CD8-positive, alpha-beta memory T cell (primary cell): ENCODE measurements around the gene SPANXN5. TPM values are rescaled to one million over a fixed set of nuclear protein-coding genes. Genes with fewer than 3 reads are reported as not detected.
"Not testable (repeated sequence)": the region's sequence is repeated elsewhere in the genome, so short reads cannot be mapped to it uniquely, and the experiment has no call there.

ENCODE experiments used
- CTCF ChIA-PET: fragments of 350-600 bp; sonication (Branson Sonifier 250); formaldehyde crosslinking; loops from one replicate; lab custom pipeline; 2021; ENCODE audit warnings: antibody characterized with exemption; lab: Charles Lee
- POLR2A ChIA-PET: fragments of 350-600 bp; sonication (Branson Sonifier 250); formaldehyde crosslinking; loops from one replicate; lab custom pipeline; 2021; ENCODE audit warnings: antibody characterized with exemption; lab: Charles Lee
- DNase-seq, 5 donors: peaks; one replicate each; pipeline versions ENCODE4 v3.0.0 to v3.0.0-alpha.2; 2020 to 2022; ENCODE audit warnings: mixed read lengths in 1 of 5
- H3K27ac ChIP-seq: one replicate; pipeline ENCODE4 v1.7.0; 2013; ENCODE audit warnings: low read depth, mild to moderate bottlenecking, low read length, moderate library complexity
- H3K27me3 ChIP-seq: 2 replicates; pipeline ENCODE4 v1.7.0; 2013; ENCODE audit warnings: low read length, mild to moderate bottlenecking; ENCODE audit not compliant: insufficient read depth, poor library complexity, severe bottlenecking
- H3K36me3 ChIP-seq: 2 replicates; pipeline ENCODE4 v1.7.0; 2013; ENCODE audit warnings: mild to moderate bottlenecking, low read length, moderate library complexity; ENCODE audit not compliant: insufficient read depth
- H3K4me1 ChIP-seq: 2 replicates; pipeline ENCODE4 v1.7.0; 2013; ENCODE audit warnings: mild to moderate bottlenecking, low read length, moderate library complexity; ENCODE audit not compliant: insufficient read depth
- H3K4me3 ChIP-seq: 2 replicates; pipeline ENCODE4 v1.7.0; 2013; ENCODE audit warnings: mild to moderate bottlenecking, low read length
- H3K9me3 ChIP-seq: 2 replicates; pipeline ENCODE4 v1.7.0; 2013; ENCODE audit warnings: mild to moderate bottlenecking, low read length
- H3K27ac Mint-ChIP-seq, 8 donors: one replicate each; pipeline ENCODE4 v1.8.0; 2020 to 2021; ENCODE audit warnings: mixed read lengths in 8 of 8, mild to moderate bottlenecking in 6 of 8, inconsistent platforms in 3 of 8, moderate library complexity in 3 of 8
- H3K27me3 Mint-ChIP-seq, 2 donors: one replicate each; pipeline ENCODE4 v1.8.0; 2020 to 2021; ENCODE audit warnings: mixed read lengths in 2 of 2, mild to moderate bottlenecking in 1 of 2, moderate library complexity in 1 of 2
- H3K36me3 Mint-ChIP-seq, 3 donors: one replicate each; pipeline ENCODE4 v1.8.0; 2020 to 2021; ENCODE audit warnings: mixed read lengths in 3 of 3, inconsistent platforms in 1 of 3, mild to moderate bottlenecking in 1 of 3
- H3K4me1 Mint-ChIP-seq, 3 donors: one replicate each; pipeline ENCODE4 v1.8.0; 2020 to 2021; ENCODE audit warnings: mixed read lengths in 3 of 3, inconsistent platforms in 1 of 3, mild to moderate bottlenecking in 1 of 3
- H3K4me3 Mint-ChIP-seq, 7 donors: one replicate each; pipeline ENCODE4 v1.8.0; 2020 to 2021; ENCODE audit warnings: mixed read lengths in 7 of 7, mild to moderate bottlenecking in 6 of 7, moderate library complexity in 4 of 7, inconsistent platforms in 2 of 7
- H3K9me3 Mint-ChIP-seq, 5 donors: one replicate each; pipeline ENCODE4 v1.8.0; 2020 to 2022; ENCODE audit warnings: mixed read lengths in 5 of 5, mild to moderate bottlenecking in 3 of 5, moderate library complexity in 2 of 5, inconsistent platforms in 1 of 5
- polyA plus RNA-seq: library from polyadenylated mRNA; unstranded; fragments of 300-500 nt; fragmentation: Illumina TruSeq; gene quantifications from one replicate; pipeline ENCODE4 v1.2.3, GENCODE V29; 2021
- total RNA-seq, 2 experiments: library from RNA; stranded (reverse); gene quantifications; one replicate each; pipeline ENCODE4 v1.2.3, GENCODE V29; 2021

Gene SPANXN5
- not detected for total RNA-seq
- not detected for polyA plus RNA-seq

DNA sequence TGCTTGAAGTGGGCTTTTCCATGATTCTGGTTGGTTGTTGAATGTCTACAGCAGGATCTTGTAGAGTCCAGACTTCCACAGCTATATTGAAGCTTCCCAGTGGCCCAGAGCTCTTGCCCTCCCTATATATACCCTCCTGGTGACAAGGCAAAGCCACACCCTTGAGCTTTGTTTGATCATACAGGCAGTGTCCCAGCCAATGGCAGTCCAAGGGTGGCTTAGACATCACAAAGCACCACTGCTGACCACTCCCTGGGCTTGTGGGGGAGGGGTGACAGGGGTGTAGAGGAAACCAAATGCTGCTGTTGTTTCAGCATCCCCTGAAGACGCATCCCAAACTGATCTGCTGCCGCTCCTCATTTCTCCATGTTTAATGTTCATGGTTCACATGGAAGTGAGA is at the start of gene SPANXN5:
TSS of gene SPANXN5 (minus strand) at position 101 of the 400 bp plus-strand sequence. CDS start at position 22, 79 bp downstream.
- H3K36me3 ChIP-seq, H3K4me3 Mint-ChIP-seq, H3K36me3 Mint-ChIP-seq, H3K4me3 ChIP-seq, H3K9me3 ChIP-seq, H3K27ac ChIP-seq, H3K9me3 Mint-ChIP-seq, H3K27me3 ChIP-seq, CTCF ChIA-PET, H3K27me3 Mint-ChIP-seq, POLR2A ChIA-PET, H3K27ac Mint-ChIP-seq, H3K4me1 Mint-ChIP-seq, DNase-seq, H3K4me1 ChIP-seq: not testable (repeated sequence)

- H3K9me3 Mint-ChIP-seq, POLR2A ChIA-PET, H3K4me1 ChIP-seq, H3K27ac Mint-ChIP-seq, H3K36me3 Mint-ChIP-seq, H3K4me3 Mint-ChIP-seq, H3K9me3 ChIP-seq, H3K27me3 Mint-ChIP-seq, H3K4me1 Mint-ChIP-seq, CTCF ChIA-PET, DNase-seq, H3K27ac ChIP-seq, H3K36me3 ChIP-seq, H3K4me3 ChIP-seq, H3K27me3 ChIP-seq: not testable (repeated sequence)
These were observed 46.4 kb upstream of the SPANXN5 start for GRCh38 chrX:52843619-52844018.

- POLR2A ChIA-PET: no interaction called here
- Mint-ChIP-seq H3K9me3 (peaks cover 0 to 1% (median 0%) of the 10 kb centered on the region in 5 donors), H3K27ac (no peak overlapping the region), H3K4me3 (no peak overlapping the region), H3K27me3 (peaks cover 0 to 9% of the 10 kb centered on the region in 2 donors), H3K36me3 (no peaks in the 10 kb centered on the region), H3K4me1 (no peaks in the 10 kb centered on the region)
- no peak for DNase-seq
- H3K27ac ChIP-seq: no peak overlapping the region
- H3K27me3 ChIP-seq: no peaks in the 10 kb centered on the region
- CTCF ChIA-PET: no interaction called here
- H3K4me3 ChIP-seq: no peak overlapping the region
- H3K9me3 ChIP-seq: no peaks in the 10 kb centered on the region
- H3K36me3 ChIP-seq: no peaks in the 10 kb centered on the region
- H3K4me1 ChIP-seq: no peaks in the 10 kb centered on the region
These were observed 41.9 kb upstream of the SPANXN5 start for GRCh38 chrX:52839137-52839536.

- ChIA-PET POLR2A (no interaction called here), CTCF (no interaction called here)
- Mint-ChIP-seq H3K27ac (no peak overlapping the region), H3K4me3 (no peak overlapping the region), H3K4me1 (no peaks in the 10 kb centered on the region), H3K27me3 (peaks cover 0 to 6% of the 10 kb centered on the region in 2 donors), H3K9me3 (no peaks in the 10 kb centered on the region), H3K36me3 (no peaks in the 10 kb centered on the region)
- Histone ChIP-seq H3K27ac (no peak overlapping the region), H3K4me3 (no peak overlapping the region), H3K4me1 (no peaks in the 10 kb centered on the region), H3K27me3 (no peaks in the 10 kb centered on the region), H3K36me3 (no peaks in the 10 kb centered on the region), H3K9me3 (no peaks in the 10 kb centered on the region)
- no peak for DNase-seq
These were observed 33.3 kb upstream of the SPANXN5 start for GRCh38 chrX:52830551-52830950.

DNA sequence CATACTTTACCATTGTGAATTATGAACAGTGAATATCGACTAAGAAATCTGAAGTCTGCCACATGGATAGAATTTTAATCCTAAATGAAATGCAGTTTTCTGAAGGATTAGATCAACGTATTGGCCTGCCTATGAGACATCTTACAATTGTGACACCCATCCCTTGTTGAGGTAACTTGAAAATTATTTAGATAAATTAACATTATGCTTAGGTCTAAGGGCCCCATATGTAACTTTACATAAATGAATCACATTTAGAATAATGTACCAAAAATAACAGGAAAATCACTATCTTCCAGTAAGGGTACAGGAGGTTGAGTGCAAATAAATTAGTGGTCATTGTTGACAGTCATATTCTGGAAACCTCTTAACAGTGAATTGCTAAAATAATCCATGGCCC is 27.4 kb upstream of the SPANXN5 start:
- Histone ChIP-seq H3K4me3 (no peak overlapping the region), H3K4me1 (no peaks in the 10 kb centered on the region), H3K27ac (no peak overlapping the region), H3K9me3 (no peaks in the 10 kb centered on the region), H3K36me3 (no peaks in the 10 kb centered on the region), H3K27me3 (no peaks in the 10 kb centered on the region)
- CTCF ChIA-PET: no interaction called here
- no peak for DNase-seq
- no peaks in the 10 kb centered on the region for H3K36me3 Mint-ChIP-seq
- no peak overlapping the region for H3K4me3 Mint-ChIP-seq
- no peak overlapping the region for H3K27ac Mint-ChIP-seq
- peaks cover 5 to 8% of the 10 kb centered on the region in 2 donors for H3K27me3 Mint-ChIP-seq
- H3K4me1 Mint-ChIP-seq: no peaks in the 10 kb centered on the region
- H3K9me3 Mint-ChIP-seq: no peaks in the 10 kb centered on the region
- POLR2A ChIA-PET: no interaction called here

DNA sequence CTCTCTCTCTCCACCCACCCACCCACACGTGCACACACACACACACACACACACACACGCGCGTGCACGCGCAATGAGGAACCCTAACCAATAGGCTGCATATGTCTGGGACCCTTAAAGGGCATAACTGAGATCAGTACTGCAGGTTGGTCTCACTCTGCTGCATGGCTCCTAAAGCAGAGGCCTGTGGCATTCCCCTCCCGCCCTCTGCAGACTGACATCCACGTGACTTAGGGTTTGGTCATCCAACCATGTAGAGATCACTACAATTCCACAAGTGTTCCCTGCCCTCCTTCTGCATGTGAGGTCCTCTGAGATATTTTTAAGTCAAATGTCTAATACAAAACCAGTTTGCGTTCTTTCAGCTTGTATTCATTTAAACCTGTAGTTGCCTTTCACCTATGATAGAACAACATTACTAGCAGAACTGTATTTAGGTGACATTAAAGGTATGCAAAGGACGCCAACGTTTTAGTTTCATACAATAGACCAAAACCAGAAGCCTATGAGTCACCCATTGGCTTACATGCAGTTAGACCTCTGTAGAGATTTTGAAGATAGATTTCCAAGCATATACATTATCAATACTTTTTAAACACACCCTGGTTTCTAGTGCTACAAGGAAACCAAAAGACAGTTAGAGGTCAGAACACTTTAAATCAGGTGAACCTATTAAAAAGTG is 24.0 kb upstream of the SPANXN5 start:
- Histone ChIP-seq H3K27me3 (no peaks in the 10 kb centered on the region), H3K36me3 (no peaks in the 10 kb centered on the region), H3K4me1 (no peaks in the 10 kb centered on the region), H3K27ac (no peak overlapping the region), H3K9me3 (no peaks in the 10 kb centered on the region), H3K4me3 (no peak overlapping the region)
- Mint-ChIP-seq H3K27ac (peak overlapping the region in 1 of 8 donors; percentile 5), H3K4me1 (no peaks in the 10 kb centered on the region), H3K27me3 (peaks cover 4 to 9% of the 10 kb centered on the region in 2 donors), H3K36me3 (no peaks in the 10 kb centered on the region), H3K4me3 (no peak overlapping the region), H3K9me3 (no peaks in the 10 kb centered on the region)
- ChIA-PET POLR2A (no interaction called here), CTCF (no interaction called here)
- no peak for DNase-seq

GRCh38 chrX:52819788-52820187 is 22.6 kb upstream of the SPANXN5 start:
- POLR2A ChIA-PET: no interaction called here
- Mint-ChIP-seq H3K4me3 (no peak overlapping the region), H3K27ac (no peak overlapping the region), H3K9me3 (no peaks in the 10 kb centered on the region), H3K36me3 (no peaks in the 10 kb centered on the region), H3K4me1 (no peaks in the 10 kb centered on the region), H3K27me3 (peaks cover 8 to 9% of the 10 kb centered on the region in 2 donors)
- no peak for DNase-seq
- no peaks in the 10 kb centered on the region for H3K9me3 ChIP-seq
- no peaks in the 10 kb centered on the region for H3K4me1 ChIP-seq
- H3K36me3 ChIP-seq: no peaks in the 10 kb centered on the region
- no peak overlapping the region for H3K4me3 ChIP-seq
- no peak overlapping the region for H3K27ac ChIP-seq
- no peaks in the 10 kb centered on the region for H3K27me3 ChIP-seq
- CTCF ChIA-PET: no interaction called here

GRCh38 chrX:52811065-52811625 is 13.9 kb upstream of the SPANXN5 start, which contains the start of gene XAGE5:
Gene XAGE5, plus strand, starts transcription at chrX:52811287. Its CDS starts 1,280 bp downstream, at chrX:52812567.
- no peaks in the 10 kb centered on the region for H3K36me3 Mint-ChIP-seq
- CTCF ChIA-PET: no interaction called here
- H3K9me3 ChIP-seq: no peaks in the 10 kb centered on the region
- no peak within 1 kb of the TSS for H3K27ac ChIP-seq
- H3K4me3 ChIP-seq: no peak within 1 kb of the TSS
- POLR2A ChIA-PET: no interaction called here
- no peaks in the 10 kb centered on the region for H3K36me3 ChIP-seq
- no peaks in the 10 kb centered on the region for H3K4me1 Mint-ChIP-seq
- peaks cover 5 to 27% of the 10 kb centered on the region in 2 donors for H3K27me3 Mint-ChIP-seq
- no peak within 1 kb of the TSS for H3K27ac Mint-ChIP-seq
- DNase-seq: no peak
- H3K9me3 Mint-ChIP-seq: no peaks in the 10 kb centered on the region
- no peaks in the 10 kb centered on the region for H3K4me1 ChIP-seq
- no peak within 1 kb of the TSS for H3K4me3 Mint-ChIP-seq
- no peaks in the 10 kb centered on the region for H3K27me3 ChIP-seq
